ENCODE measurements around the gene SLC39A11. TPM values are rescaled to one million over a fixed set of nuclear protein-coding genes. Genes with fewer than 3 reads are reported as not detected.

Gene SLC39A11
- total and polyA plus RNA-seq, 2 of the 13 experiments (the other 11 are each of a cell fraction or from before 2014, with no cell fraction given), result 17.2 to 31.5 TPM

DNA sequence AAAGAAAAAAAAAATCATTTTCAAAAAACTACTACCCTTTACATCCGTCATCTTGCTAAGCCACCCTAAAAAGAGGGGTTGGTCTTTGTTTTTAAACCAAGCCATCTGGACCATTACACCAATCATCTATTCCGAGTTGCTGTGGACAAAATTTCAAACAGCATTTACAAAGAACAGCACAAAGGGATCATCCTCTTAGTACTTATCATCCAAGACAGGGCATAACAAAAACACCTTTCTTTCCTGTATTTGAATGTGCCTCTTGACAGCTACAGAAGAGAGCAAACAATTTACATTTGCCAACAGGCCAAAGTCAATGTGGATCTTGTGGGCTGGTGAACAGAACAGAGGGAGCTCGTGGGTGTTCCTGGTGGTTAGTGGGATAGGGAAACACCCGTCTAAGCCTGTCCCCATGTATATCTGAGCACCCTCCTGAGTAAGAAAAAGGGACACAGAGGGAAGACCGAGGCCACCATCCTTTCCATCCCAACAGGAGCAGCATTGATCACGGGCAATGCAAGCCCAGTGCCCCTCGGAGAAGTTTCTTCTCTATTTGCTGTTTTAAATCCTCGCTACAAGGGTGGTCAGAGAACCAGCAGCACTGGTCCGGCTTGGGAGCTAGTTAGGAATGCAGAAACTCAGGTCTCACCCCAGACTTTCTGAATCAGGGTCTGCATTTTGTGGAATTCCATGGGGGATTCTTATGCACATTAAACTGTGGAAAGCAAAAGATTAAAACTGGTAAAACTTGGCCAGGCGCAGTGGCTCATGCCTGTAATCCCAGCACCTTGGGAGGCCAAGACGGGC is 1.9 kb downstream of the SLC39A11 start (continued):
- 0 out of 2 replicates have a peak, but pooled peaks have one; percentile 34 for TF ChIP-seq SAFB2 (CRISPR knock-in tag; IDR thresholded peaks at IDR 0.05; ENCODE audit: borderline replicate concordance, low read depth)
- TF ChIP-seq ATF2 (CRISPR knock-in tag; IDR thresholded peaks at IDR 0.05), result no peak
- TF ChIP-seq ZNF879 (CRISPR knock-in tag; IDR thresholded peaks at IDR 0.05), result no peak
- TF ChIP-seq CREB3 (CRISPR knock-in tag; IDR thresholded peaks at IDR 0.05), result no peak
- TF ChIP-seq ZBTB7A (CRISPR knock-in tag; IDR thresholded peaks at IDR 0.05), result no peak
- no peak for TF ChIP-seq ATAD3A (CRISPR knock-in tag; IDR thresholded peaks at IDR 0.05)
- no peak; the same call in 1 of the 2 replicates for TF ChIP-seq ZNF263 (CRISPR knock-in tag; IDR thresholded peaks at IDR 0.05)
- peak; percentile 62 for TF ChIP-seq ZNF883 (CRISPR knock-in tag; IDR thresholded peaks at IDR 0.05; ENCODE audit: not compliant biosample characterization)
- no peak for TF ChIP-seq MXD1 (CRISPR knock-in tag; IDR thresholded peaks at IDR 0.05)
- no peak for TF ChIP-seq KLF12 (CRISPR knock-in tag; IDR thresholded peaks at IDR 0.05; ENCODE audit: borderline replicate concordance)
- TF ChIP-seq, protein P1, sequence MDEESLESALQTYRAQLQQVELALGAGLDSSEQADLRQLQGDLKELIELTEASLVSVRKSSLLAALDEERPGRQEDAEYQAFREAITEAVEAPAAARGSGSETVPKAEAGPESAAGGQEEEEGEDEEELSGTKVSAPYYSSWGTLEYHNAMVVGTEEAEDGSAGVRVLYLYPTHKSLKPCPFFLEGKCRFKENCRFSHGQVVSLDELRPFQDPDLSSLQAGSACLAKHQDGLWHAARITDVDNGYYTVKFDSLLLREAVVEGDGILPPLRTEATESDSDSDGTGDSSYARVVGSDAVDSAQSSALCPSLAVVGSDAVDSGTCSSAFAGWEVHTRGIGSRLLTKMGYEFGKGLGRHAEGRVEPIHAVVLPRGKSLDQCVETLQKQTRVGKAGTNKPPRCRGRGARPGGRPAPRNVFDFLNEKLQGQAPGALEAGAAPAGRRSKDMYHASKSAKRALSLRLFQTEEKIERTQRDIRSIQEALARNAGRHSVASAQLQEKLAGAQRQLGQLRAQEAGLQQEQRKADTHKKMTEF (CRISPR knock-in tag; IDR thresholded peaks at IDR 0.05), result peak; percentile 72
- no peak for TF ChIP-seq ELF4 (CRISPR knock-in tag; IDR thresholded peaks at IDR 0.05; ENCODE audit: borderline replicate concordance)
- TF ChIP-seq, protein P2, sequence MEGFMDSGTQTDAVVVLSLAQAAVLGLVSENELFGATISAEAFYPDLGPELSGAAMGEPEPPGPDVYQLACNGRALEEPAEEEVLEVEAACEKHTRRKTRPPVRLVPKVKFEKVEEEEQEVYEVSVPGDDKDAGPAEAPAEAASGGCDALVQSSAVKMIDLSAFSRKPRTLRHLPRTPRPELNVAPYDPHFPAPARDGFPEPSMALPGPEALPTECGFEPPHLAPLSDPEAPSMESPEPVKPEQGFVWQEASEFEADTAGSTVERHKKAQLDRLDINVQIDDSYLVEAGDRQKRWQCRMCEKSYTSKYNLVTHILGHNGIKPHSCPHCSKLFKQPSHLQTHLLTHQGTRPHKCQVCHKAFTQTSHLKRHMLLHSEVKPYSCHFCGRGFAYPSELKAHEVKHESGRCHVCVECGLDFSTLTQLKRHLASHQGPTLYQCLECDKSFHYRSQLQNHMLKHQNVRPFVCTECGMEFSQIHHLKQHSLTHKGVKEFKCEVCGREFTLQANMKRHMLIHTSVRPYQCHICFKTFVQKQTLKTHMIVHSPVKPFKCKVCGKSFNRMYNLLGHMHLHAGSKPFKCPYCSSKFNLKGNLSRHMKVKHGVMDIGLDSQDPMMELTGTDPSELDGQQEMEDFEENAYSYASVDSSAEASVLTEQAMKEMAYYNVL (CRISPR knock-in tag; IDR thresholded peaks at IDR 0.05; ENCODE audit: borderline replicate concordance), result no peak
- no peak for TF ChIP-seq ZNF788 (CRISPR knock-in tag; IDR thresholded peaks at IDR 0.05; ENCODE audit: borderline replicate concordance)
- TF ChIP-seq ONECUT2 (CRISPR knock-in tag; IDR thresholded peaks at IDR 0.05), result no peak
- no peak; the same call in 1 of the 2 replicates for TF ChIP-seq KDM5B (CRISPR knock-in tag; IDR thresholded peaks at IDR 0.05; ENCODE audit: borderline replicate concordance)
- 0 out of 2 replicates have a peak, but pooled peaks have one; percentile 37 for TF ChIP-seq ZNF441 (CRISPR knock-in tag; IDR thresholded peaks at IDR 0.05; ENCODE audit: borderline replicate concordance)
- TF ChIP-seq ZNF292 (CRISPR knock-in tag; IDR thresholded peaks at IDR 0.05; ENCODE audit: borderline replicate concordance, low read depth), result peak; percentile 79
- TF ChIP-seq PREB (CRISPR knock-in tag; IDR thresholded peaks at IDR 0.05), result no peak
- TF ChIP-seq JUNB (CRISPR knock-in tag; IDR thresholded peaks at IDR 0.05; ENCODE audit: borderline replicate concordance), result no peak
- no peak for TF ChIP-seq ZNF124 (CRISPR knock-in tag; IDR thresholded peaks at IDR 0.05)
- TF ChIP-seq PCBP2 (optimal IDR thresholded peaks at IDR 0.05; ENCODE audit: low read depth, low read length, poor library complexity, severe bottlenecking), result no peak

Measured in HepG2 (cell line).